H1 (cell line): ENCODE measurements around the gene DSCAM. TPM values are rescaled to one million over a fixed set of nuclear protein-coding genes. Genes with fewer than 3 reads are reported as not detected.

ENCODE experiments used
- CHD7 ChIP-seq: fragments of 300-600 bp; sonication (generic); IDR thresholded peaks from 2 replicates; pipeline ENCODE4 v1.7.1; 2012; ENCODE audit warnings: low read length, moderate library complexity, mild to moderate bottlenecking, inconsistent platforms; ENCODE audit not compliant: insufficient replicate concordance
- polyA plus RNA-seq, 7 experiments: library from polyadenylated mRNA; depleted of rRNA in 3 of 7; stranded (reverse) in 5 of 7; unstranded in 2 of 7; fragments of >200 nt in 5 of 7; fragments of 200-250 nt in 2 of 7; gene quantifications; 1 replicate in 5 of 7; 2 replicates in 1 of 7; 4 replicates in 1 of 7; pipeline versions ENCODE4 v1.2.1 to v1.2.3, GENCODE V29; 2011 to 2013; ENCODE audit warnings: missing spikeins in 2 of 7, mixed read lengths in 2 of 7
- total RNA-seq: library from RNA; stranded (reverse); fragmentation: NEBNext Ultra II Directional; extraction: Animal tissue kit (Norgen Biotek cat#: 25700); gene quantifications from 2 replicates; pipeline ENCODE4 v1.2.1, GENCODE V29; 2021

The DSCAM gene
- total and polyA plus RNA-seq, 2 of the 8 experiments (the other 6 are each of a cell fraction or from before 2014, with no cell fraction given), result 0.02 to 0.15 TPM

- TF ChIP-seq CHD7, result no peak
Observed at GRCh38 chr21:40760821-40761220, 86.1 kb downstream of the DSCAM start (continued).
